Mesenchymal stem cell (in vitro differentiated cells and primary cell): ENCODE results near the gene IFI30.

Experiments used
- DNase-seq: peaks from one replicate; pipeline ENCODE4 v3.0.0-alpha.2; 2013
- H2AFZ ChIP-seq: one replicate; pipeline ENCODE4 v1.6.1; 2013; ENCODE audit warnings: low read depth, mild to moderate bottlenecking, control low read depth, inconsistent platforms, low read length, moderate library complexity
- H2AK5ac ChIP-seq: 2 replicates; pipeline ENCODE4 v1.6.1; 2013; ENCODE audit warnings: low read length, moderate library complexity, mild to moderate bottlenecking, inconsistent platforms; ENCODE audit not compliant: severe bottlenecking
- H2BK120ac ChIP-seq: one replicate; pipeline ENCODE4 v1.6.1; 2013; ENCODE audit warnings: low read depth, mild to moderate bottlenecking, inconsistent platforms, low read length, moderate library complexity
- H2BK12ac ChIP-seq, 2 experiments: one replicate each; pipeline ENCODE4 v1.6.1; 2013; ENCODE audit warnings: inconsistent platforms in 2 of 2, low read length in 2 of 2, mild to moderate bottlenecking in 2 of 2, moderate library complexity in 2 of 2, control low read depth in 1 of 2
- H2BK15ac ChIP-seq: one replicate; pipeline ENCODE4 v1.6.1; 2013; ENCODE audit warnings: mild to moderate bottlenecking, low read depth, inconsistent platforms; ENCODE audit not compliant: poor library complexity, severe bottlenecking
- H2BK5ac ChIP-seq: 2 replicates; pipeline ENCODE4 v1.6.1; 2013; ENCODE audit warnings: low read depth, mild to moderate bottlenecking, low read length, control low read depth, inconsistent platforms; ENCODE audit not compliant: poor library complexity, severe bottlenecking
- H3K14ac ChIP-seq, 2 experiments: one replicate each; pipeline ENCODE4 v1.6.1; 2013; ENCODE audit warnings: inconsistent platforms in 2 of 2, low read length in 2 of 2, control low read depth in 1 of 2, mild to moderate bottlenecking in 1 of 2, moderate library complexity in 1 of 2
- H3K18ac ChIP-seq, 2 experiments: one replicate each; pipeline ENCODE4 v1.6.1; 2013; ENCODE audit warnings: inconsistent platforms in 2 of 2, low read length in 2 of 2, control low read depth in 1 of 2, low read depth in 1 of 2, mild to moderate bottlenecking in 1 of 2
- H3K23ac ChIP-seq, 2 experiments: one replicate each; pipeline ENCODE4 v1.6.1; 2013; ENCODE audit warnings: inconsistent platforms in 2 of 2, low read length in 2 of 2, mild to moderate bottlenecking in 2 of 2, moderate library complexity in 2 of 2, control low read depth in 1 of 2
- H3K27ac ChIP-seq: 2 replicates; pipeline ENCODE4 v1.5.1; 2013; ENCODE audit warnings: mild to moderate bottlenecking, moderate library complexity, low read length, control low read depth, inconsistent platforms; ENCODE audit not compliant: poor library complexity, severe bottlenecking
- H3K27me3 ChIP-seq, 2 experiments: 2 replicates each; pipeline versions ENCODE4 v1.6.1 to v1.7.0; 2013; ENCODE audit warnings: low read length in 2 of 2, mild to moderate bottlenecking in 2 of 2, moderate library complexity in 2 of 2, control low read depth in 1 of 2, inconsistent platforms in 1 of 2; ENCODE audit not compliant: control insufficient read depth in 1 of 2, insufficient read depth in 1 of 2
- H3K36me3 ChIP-seq, 2 experiments: 2 replicates each; pipeline versions ENCODE4 v1.6.1 to v1.7.0; 2013; ENCODE audit warnings: low read length in 2 of 2, control low read depth in 1 of 2, inconsistent platforms in 1 of 2, low read depth in 1 of 2, mild to moderate bottlenecking in 1 of 2; ENCODE audit not compliant: insufficient read depth in 2 of 2, control insufficient read depth in 1 of 2
- H3K4ac ChIP-seq, 2 experiments: one replicate each; pipeline ENCODE4 v1.6.1; 2013; ENCODE audit warnings: inconsistent platforms in 2 of 2, low read length in 2 of 2, mild to moderate bottlenecking in 2 of 2, moderate library complexity in 2 of 2, control low read depth in 1 of 2, low read depth in 1 of 2
- H3K4me1 ChIP-seq: 2 replicates; pipeline ENCODE4 v1.6.1; 2013; ENCODE audit warnings: low read depth, low read length, control low read depth; ENCODE audit not compliant: control insufficient read depth, insufficient read depth
- H3K4me2 ChIP-seq: 2 replicates; pipeline ENCODE4 v1.6.1; 2013; ENCODE audit warnings: low read length, mild to moderate bottlenecking, inconsistent platforms; ENCODE audit not compliant: poor library complexity, severe bottlenecking
- H3K4me3 ChIP-seq, 2 experiments: 2 replicates each; pipeline versions ENCODE4 v1.5.1 to v1.7.0; 2013; ENCODE audit warnings: low read length in 2 of 2, mild to moderate bottlenecking in 2 of 2, control low read depth in 1 of 2, low read depth in 1 of 2; ENCODE audit not compliant: insufficient read depth in 1 of 2
- H3K79me1 ChIP-seq: replicated peaks from 2 replicates; pipeline ENCODE4 v1.6.1; 2013; ENCODE audit warnings: mild to moderate bottlenecking, control low read depth, low read length, inconsistent platforms; ENCODE audit not compliant: poor library complexity, severe bottlenecking
- H3K9ac ChIP-seq: 2 replicates; pipeline ENCODE4 v1.7.0; 2013; ENCODE audit warnings: mild to moderate bottlenecking, low read length, moderate library complexity
- H3K9me3 ChIP-seq: 2 replicates; pipeline ENCODE4 v1.7.0; 2013; ENCODE audit warnings: mild to moderate bottlenecking, low read length; ENCODE audit not compliant: control insufficient read depth
- H4K8ac ChIP-seq: one replicate; pipeline ENCODE4 v1.6.1; 2013; ENCODE audit warnings: inconsistent platforms, mild to moderate bottlenecking, low read length, moderate library complexity
- H4K91ac ChIP-seq: one replicate; pipeline ENCODE4 v1.6.1; 2013; ENCODE audit warnings: mild to moderate bottlenecking, low read length, inconsistent platforms
- WGBS: methylation state at CpG from one replicate; pipeline ENCODE4 v1.1.7; 2013; ENCODE audit warnings: mixed read lengths; 5-methylcytosine and 5-hydroxymethylcytosine counted together

IFI30 gene

GRCh38 chr19:18211683-18212082 is 38.1 kb downstream of the IFI30 start:
- Histone ChIP-seq H3K4ac (no peak overlapping the region), H4K91ac (no peak overlapping the region), H3K9ac (no peak overlapping the region), H3K4me2 (no peak overlapping the region), H2AFZ (no peak overlapping the region), H2BK5ac (no peak overlapping the region), H2AK5ac (no peak overlapping the region), H2BK120ac (no peak overlapping the region), H3K9me3 (no peaks in the 10 kb centered on the region), H2BK15ac (no peak overlapping the region), H3K4me1 (peaks cover 3% of the 10 kb centered on the region), H3K14ac (peak overlapping the region in 1 of 2 experiments; percentile 26), H2BK12ac (no peak overlapping the region), H3K27ac (no peak overlapping the region), H4K8ac (no peak overlapping the region), H3K23ac (no peak overlapping the region), H3K18ac (no peak overlapping the region), H3K4me3 (no peak overlapping the region), H3K79me1 (no peaks in the 10 kb centered on the region), H3K27me3 (peaks cover 0 to 11% of the 10 kb centered on the region in 2 experiments), H3K36me3 (no peaks in the 10 kb centered on the region)
- WGBS = 94% methylated on average over 14 of the region's 14 CpGs
- no peak for DNase-seq

GRCh38 chr19:18214779-18215433 is 41.3 kb downstream of the IFI30 start:
- Histone ChIP-seq H4K8ac (no peak overlapping the region), H2AFZ (no peak overlapping the region), H3K4me1 (peaks cover 5% of the 10 kb centered on the region), H3K4ac (no peak overlapping the region), H3K9ac (peak overlapping the region; percentile 44), H3K23ac (no peak overlapping the region), H3K36me3 (no peaks in the 10 kb centered on the region), H3K18ac (no peak overlapping the region), H2BK5ac (no peak overlapping the region), H2BK12ac (no peak overlapping the region), H2BK15ac (no peak overlapping the region), H2AK5ac (no peak overlapping the region), H3K79me1 (no peaks in the 10 kb centered on the region), H3K27ac (no peak overlapping the region), H3K14ac (no peak overlapping the region), H2BK120ac (no peak overlapping the region), H3K9me3 (no peaks in the 10 kb centered on the region), H3K4me2 (no peak overlapping the region), H3K27me3 (peaks cover 0 to 26% of the 10 kb centered on the region in 2 experiments), H3K4me3 (no peak overlapping the region), H4K91ac (no peak overlapping the region)
- DNase-seq = no peak
- 62% methylated on average over 5 of the region's 7 CpGs for WGBS

- DNase-seq = no peak
- Histone ChIP-seq H2BK12ac (no peak overlapping the region), H3K9me3 (no peaks in the 10 kb centered on the region), H4K91ac (no peak overlapping the region), H2BK5ac (no peak overlapping the region), H4K8ac (no peak overlapping the region), H3K27me3 (peaks cover 3 to 26% of the 10 kb centered on the region in 2 experiments), H3K27ac (no peak overlapping the region), H2AK5ac (no peak overlapping the region), H2AFZ (no peak overlapping the region), H3K9ac (no peak overlapping the region), H3K4ac (no peak overlapping the region), H2BK15ac (no peak overlapping the region), H3K79me1 (no peaks in the 10 kb centered on the region), H3K14ac (no peak overlapping the region), H3K36me3 (no peaks in the 10 kb centered on the region), H3K18ac (no peak overlapping the region), H3K4me3 (no peak overlapping the region), H3K23ac (no peak overlapping the region), H2BK120ac (no peak overlapping the region), H3K4me2 (no peak overlapping the region), H3K4me1 (peaks cover 5% of the 10 kb centered on the region)
- WGBS = 75% methylated on average over 8 of the region's 8 CpGs
Measured at GRCh38 chr19:18216789-18217188, 43.2 kb downstream of the IFI30 start.

GRCh38 chr19:18218159-18218558 is 44.5 kb downstream of the IFI30 start:
- H3K4ac ChIP-seq = no peak overlapping the region
- H3K18ac ChIP-seq = no peak overlapping the region
- no peak overlapping the region for H2BK12ac ChIP-seq
- H2BK120ac ChIP-seq = no peak overlapping the region
- H4K91ac ChIP-seq = no peak overlapping the region
- H3K79me1 ChIP-seq = no peaks in the 10 kb centered on the region
- WGBS = 82% methylated on average over 17 of the region's 17 CpGs
- no peak overlapping the region for H3K4me3 ChIP-seq
- no peak overlapping the region for H3K14ac ChIP-seq
- peaks cover 5% of the 10 kb centered on the region for H3K4me1 ChIP-seq
- peaks cover 6 to 26% of the 10 kb centered on the region in 2 experiments for H3K27me3 ChIP-seq
- H3K23ac ChIP-seq = peak overlapping the region in 1 of 2 experiments; percentile 41
- H2BK5ac ChIP-seq = no peak overlapping the region
- H3K9ac ChIP-seq = no peak overlapping the region
- no peak for DNase-seq
- H3K36me3 ChIP-seq = no peaks in the 10 kb centered on the region
- H2AFZ ChIP-seq = no peak overlapping the region
- no peak overlapping the region for H3K27ac ChIP-seq
- no peak overlapping the region for H4K8ac ChIP-seq
- H2AK5ac ChIP-seq = no peak overlapping the region
- H3K9me3 ChIP-seq = no peaks in the 10 kb centered on the region
- H2BK15ac ChIP-seq = no peak overlapping the region
- H3K4me2 ChIP-seq = no peak overlapping the region
